ENCODE data around the gene NRCAM.
A peak's percentile ranks its signal among the peaks of the same experiment; 100 is the strongest.
"Not testable (repeated sequence)": the region's sequence is repeated elsewhere in the genome, so short reads cannot be mapped to it uniquely, and the experiment has no call there.

Gene NRCAM

GRCh38 chr7:108360058-108360800 lies 96.0 kb downstream of the NRCAM start:
- no peak for DNase-seq (ENCODE audit: insufficient read length, low spot score)
- no peak for FAIRE-seq

GRCh38 chr7:108358553-108358952 lies 97.7 kb downstream of the NRCAM start:
- no peak for FAIRE-seq
- DNase-seq (ENCODE audit: insufficient read length, low spot score): no peak

- FAIRE-seq (no peak), DNase-seq (ENCODE audit: insufficient read length, low spot score) (no peak)
Observed at GRCh38 chr7:108351729-108352131, 104.5 kb downstream of the NRCAM start.

GRCh38 chr7:108348913-108349312 lies 107.3 kb downstream of the NRCAM start:
- FAIRE-seq (no peak), DNase-seq (ENCODE audit: insufficient read length, low spot score) (no peak)

GRCh38 chr7:108347616-108348015 lies 108.6 kb downstream of the NRCAM start:
- FAIRE-seq (no peak), DNase-seq (ENCODE audit: insufficient read length, low spot score) (no peak)

- DNase-seq (ENCODE audit: insufficient read length, low spot score): no peak
- no peak for FAIRE-seq
Observed at GRCh38 chr7:108345710-108346336, 110.4 kb downstream of the NRCAM start.

GRCh38 chr7:108340856-108341411 lies 115.3 kb downstream of the NRCAM start:
- DNase-seq (ENCODE audit: insufficient read length, low spot score) (no peak), FAIRE-seq (no peak)

- not testable (repeated sequence) for DNase-seq (ENCODE audit: insufficient read length, low spot score); FAIRE-seq
Observed at GRCh38 chr7:108340406-108340805, 115.8 kb downstream of the NRCAM start.

GRCh38 chr7:108335269-108335918 lies 120.8 kb downstream of the NRCAM start:
- DNase-seq (ENCODE audit: insufficient read length, low spot score): no peak
- FAIRE-seq: no peak

GRCh38 chr7:108332937-108333336 lies 123.3 kb downstream of the NRCAM start:
- no peak for DNase-seq (ENCODE audit: insufficient read length, low spot score)
- FAIRE-seq: no peak

GRCh38 chr7:108331971-108332370 lies 124.3 kb downstream of the NRCAM start:
- no peak for FAIRE-seq
- DNase-seq (ENCODE audit: insufficient read length, low spot score): no peak

- DNase-seq (ENCODE audit: insufficient read length, low spot score): no peak
- FAIRE-seq: no peak
Observed at GRCh38 chr7:108330227-108330626, 126.0 kb downstream of the NRCAM start.

- FAIRE-seq (peak; percentile 4), DNase-seq (ENCODE audit: insufficient read length, low spot score) (no peak)
Observed at GRCh38 chr7:108329514-108329913, 126.7 kb downstream of the NRCAM start.

- DNase-seq (ENCODE audit: insufficient read length, low spot score): no peak
- peak; percentile 94 for FAIRE-seq
Observed at GRCh38 chr7:108328174-108328651, 128.0 kb downstream of the NRCAM start.

- no peak for DNase-seq (ENCODE audit: insufficient read length, low spot score)
- peak; percentile 84 for FAIRE-seq
Observed at GRCh38 chr7:108327353-108327752, 128.9 kb downstream of the NRCAM start.

- DNase-seq (ENCODE audit: insufficient read length, low spot score): no peak
- peak; percentile 14 for FAIRE-seq
Observed at GRCh38 chr7:108326938-108327337, 129.3 kb downstream of the NRCAM start.

- DNase-seq (ENCODE audit: insufficient read length, low spot score) (no peak), FAIRE-seq (peak; percentile 76)
Observed at GRCh38 chr7:108324053-108325038, 131.9 kb downstream of the NRCAM start.

GRCh38 chr7:108322925-108323832 lies 133.1 kb downstream of the NRCAM start:
- DNase-seq (ENCODE audit: insufficient read length, low spot score) (no peak), FAIRE-seq (no peak)

- no peak for FAIRE-seq
Observed at GRCh38 chr7:108322046-108322445, 134.2 kb downstream of the NRCAM start.

More at GRCh38 chr7:108322046-108322445, 134.2 kb downstream of the NRCAM start:
- no peak for DNase-seq (ENCODE audit: insufficient read length, low spot score)
